Muscle of arm (tissue), 12 donors: ENCODE data around the gene DYNLL1. TPM values are rescaled to one million over a fixed set of nuclear protein-coding genes. Genes with fewer than 3 reads are reported as not detected.
A peak's percentile ranks its signal among the peaks of the same experiment; 100 is the strongest.
"Not testable (repeated sequence)": the region's sequence is repeated elsewhere in the genome, so short reads cannot be mapped to it uniquely, and the experiment has no call there.

ENCODE experiments used
- DNase-seq: peaks from one replicate; pipeline ENCODE4 v3.0.0-alpha.2; 2013
- polyA plus RNA-seq, 12 donors: library from polyadenylated mRNA; unstranded; fragments of 120-200 nt; gene quantifications; one replicate each; pipeline ENCODE4 v1.2.1, GENCODE V29; 2013; ENCODE audit not compliant: insufficient read length in 12 of 12

Gene DYNLL1
- polyA plus RNA-seq, 12 donors = 258 to 571 (median 356) TPM; not detected in 1

DNA sequence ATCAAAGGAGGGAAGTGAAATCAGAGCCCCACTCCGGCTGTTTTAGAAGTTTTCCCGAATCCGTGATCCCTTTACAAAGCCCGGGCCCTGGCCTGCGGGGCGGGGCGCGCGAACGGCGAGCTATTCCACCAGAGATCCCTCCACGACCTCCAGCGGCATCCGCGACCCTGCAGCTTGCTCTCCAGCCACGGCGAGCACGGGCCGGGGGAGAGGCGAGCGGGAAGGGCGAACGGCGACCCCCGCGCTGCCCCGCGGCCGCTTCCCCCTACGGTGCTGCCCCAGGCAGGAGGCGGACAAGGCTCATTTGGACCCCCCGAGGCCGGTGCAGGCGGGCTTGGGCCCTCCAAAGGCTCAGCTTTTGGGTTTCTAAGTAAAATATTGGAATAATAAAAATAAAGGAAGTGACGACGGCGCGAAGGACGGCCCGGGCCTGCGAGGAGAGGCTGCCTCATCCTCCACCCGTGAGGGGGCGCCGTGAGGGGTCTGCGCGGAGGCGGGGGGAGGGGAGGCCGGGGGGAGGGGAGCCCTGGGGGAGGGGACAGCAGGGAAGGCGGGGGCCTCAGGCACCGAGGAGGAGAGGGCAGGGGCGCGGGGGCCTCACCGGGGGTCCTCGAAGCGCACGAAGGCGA lies 27.0 kb upstream of the DYNLL1 start:
- DNase-seq = peak; percentile 54

DNA sequence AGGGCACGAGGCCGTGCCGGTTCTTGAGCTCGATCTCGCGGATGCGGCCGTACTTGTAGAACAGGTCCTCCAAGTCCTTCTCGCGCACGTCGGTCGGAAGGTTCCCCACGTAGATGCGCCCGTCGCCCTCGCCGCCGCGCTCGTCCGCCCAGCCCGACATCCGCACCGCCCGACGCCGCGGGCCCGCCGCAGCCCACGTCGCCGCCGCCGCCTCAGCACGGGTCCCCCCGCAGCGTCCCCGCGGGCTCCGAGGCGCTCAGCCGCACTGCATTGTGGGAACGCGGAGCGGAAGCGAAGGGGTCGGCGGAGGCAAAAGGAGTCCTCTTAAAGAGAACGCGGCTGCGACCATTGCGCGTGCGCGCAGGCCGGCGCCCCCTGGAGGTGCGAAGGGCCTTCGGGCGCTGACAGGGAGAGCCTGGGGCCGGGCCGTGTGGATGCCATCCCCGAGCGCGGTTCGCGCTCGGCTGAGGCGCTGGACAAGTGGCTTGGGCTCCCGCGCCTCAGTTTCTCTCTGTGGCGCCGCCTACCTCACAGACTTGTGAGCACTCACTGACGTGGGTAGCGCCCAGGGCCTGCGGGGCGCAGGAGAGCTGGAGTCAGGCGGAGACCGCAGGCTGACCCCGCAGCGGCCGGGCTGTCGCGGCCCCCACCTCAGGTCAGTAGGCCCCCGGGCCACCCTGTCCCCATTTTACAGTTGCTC lies 26.3 kb upstream of the DYNLL1 start, which contains the start of gene SRSF9:
Gene SRSF9, minus strand, starts transcription at position 299 of the 700 bp plus-strand sequence. Its CDS starts 139 bp downstream, at position 160.
- DNase-seq = peak; percentile 99

DNA sequence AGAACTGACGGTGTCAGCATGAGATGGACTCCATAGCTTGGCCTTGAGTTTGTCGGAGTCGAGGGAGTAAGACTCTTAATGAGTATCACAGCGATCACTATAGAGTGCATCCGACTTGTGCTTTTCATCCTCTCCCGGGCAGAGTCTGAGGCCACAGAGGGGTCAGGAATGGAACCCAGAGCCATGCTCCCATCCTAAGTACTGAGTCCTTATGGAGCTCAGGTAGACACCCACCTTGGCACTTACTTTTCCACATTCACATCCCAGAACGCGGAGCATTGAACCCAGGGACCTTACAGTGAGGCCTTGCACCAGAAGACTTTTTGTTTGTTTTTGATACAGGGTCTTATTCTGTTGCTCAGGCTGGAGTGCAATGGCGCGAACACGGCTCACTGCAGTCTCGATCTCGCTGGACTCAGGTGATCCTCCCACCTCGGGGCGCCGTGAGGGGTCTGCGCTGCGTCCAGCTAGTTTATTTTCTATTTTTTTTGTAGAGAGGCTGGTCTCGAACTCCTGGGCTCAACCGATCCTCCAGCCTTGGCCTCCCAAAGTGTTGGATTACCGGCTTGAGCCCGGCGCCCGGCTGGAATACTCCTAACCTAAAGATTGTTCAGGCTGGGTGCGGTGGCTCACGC lies 25.6 kb upstream of the DYNLL1 start:
- no peak for DNase-seq

DNA sequence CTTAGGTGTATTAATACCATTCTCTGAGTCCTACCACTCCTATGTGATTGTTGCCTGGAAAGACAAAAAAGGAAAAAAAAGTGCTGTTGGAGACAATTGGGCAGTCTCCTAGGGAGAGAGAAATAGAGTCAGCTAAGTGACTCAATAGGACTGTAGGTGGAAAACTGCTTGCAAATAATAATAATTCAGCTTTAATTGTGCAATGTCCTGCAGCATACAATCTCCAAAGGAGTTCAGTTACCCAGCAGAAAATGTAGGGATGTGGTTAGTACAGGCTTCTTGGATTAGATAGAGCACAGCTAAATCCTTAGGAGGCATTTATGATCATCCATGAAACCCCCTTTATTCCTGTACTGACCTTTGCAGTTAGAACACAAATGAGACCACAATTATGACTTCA lies 23.4 kb upstream of the DYNLL1 start:
- no peak for DNase-seq

DNA sequence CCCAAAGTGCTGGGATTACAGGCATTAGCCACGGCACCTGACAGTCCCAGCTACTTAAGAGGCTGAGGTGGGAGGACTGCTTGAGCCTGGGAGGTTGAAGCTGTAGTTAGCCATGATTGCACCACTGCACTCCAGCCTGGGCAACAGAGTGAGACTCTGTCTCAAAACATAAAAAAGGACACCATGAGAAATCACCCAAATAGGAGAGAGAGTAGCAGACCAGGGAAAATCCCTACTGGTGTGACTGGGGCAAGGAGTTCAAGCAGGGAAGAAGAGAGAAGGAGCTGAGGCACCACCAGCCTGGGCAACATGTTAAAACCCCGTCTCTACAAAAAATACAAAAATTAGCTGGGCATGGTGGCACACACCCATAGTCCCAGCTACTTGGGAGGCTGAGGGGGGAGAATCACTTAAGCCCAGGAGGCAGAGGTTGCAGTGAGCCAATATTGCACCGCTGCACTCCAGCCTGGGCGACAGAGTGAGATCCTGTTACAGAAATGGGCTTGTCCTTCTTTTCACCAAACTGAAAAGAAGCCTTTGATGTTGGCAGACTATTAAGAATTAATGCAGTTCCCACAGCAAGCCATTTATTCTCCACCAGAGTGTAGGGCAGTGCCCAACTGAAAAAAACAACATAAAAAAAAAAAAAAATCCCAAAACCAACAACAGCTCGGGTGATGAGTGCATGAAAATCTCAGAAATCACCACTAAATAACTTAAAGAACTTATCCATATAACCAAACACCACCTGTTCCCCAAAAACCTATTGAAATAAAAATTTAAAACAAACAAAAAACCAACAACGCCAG lies 21.9 kb upstream of the DYNLL1 start:
- DNase-seq = no peak

DNA sequence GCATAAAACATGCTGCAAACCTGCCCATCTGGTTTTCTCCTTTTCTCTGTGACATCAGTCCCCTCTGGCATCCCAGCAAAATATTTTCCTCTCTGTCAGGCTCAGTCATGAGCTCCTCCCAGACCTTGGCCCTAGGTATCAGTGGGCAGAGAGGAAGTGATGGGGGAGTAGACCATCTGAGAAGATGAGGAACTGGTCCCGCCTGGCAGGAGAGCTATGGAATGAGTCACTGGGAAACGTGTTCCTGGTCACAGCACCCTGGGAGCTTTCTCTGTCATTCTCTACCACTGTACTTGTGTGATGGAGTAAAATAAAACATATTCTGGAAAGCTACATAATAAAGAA lies 21.3 kb upstream of the DYNLL1 start:
- peak; percentile 25 for DNase-seq

DNA sequence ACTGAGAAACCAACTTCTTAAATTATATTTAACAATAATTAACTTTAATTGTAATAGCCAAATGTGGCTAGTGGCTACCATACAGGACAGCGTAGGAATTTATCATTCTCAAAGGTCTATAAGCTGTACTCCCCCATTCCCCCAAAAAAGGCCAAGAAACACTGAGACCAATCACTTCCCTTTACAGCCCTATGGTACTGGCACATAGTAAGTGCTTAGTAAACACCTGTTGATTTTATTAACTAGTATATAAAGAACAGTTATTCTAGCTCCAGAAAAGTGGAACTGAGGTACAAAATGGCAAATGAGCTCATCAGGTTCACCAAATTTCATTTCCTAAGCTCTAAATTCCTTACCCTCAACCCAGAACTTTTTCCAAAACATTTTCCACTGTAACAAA lies 20.3 kb upstream of the DYNLL1 start:
- DNase-seq = no peak

DNA sequence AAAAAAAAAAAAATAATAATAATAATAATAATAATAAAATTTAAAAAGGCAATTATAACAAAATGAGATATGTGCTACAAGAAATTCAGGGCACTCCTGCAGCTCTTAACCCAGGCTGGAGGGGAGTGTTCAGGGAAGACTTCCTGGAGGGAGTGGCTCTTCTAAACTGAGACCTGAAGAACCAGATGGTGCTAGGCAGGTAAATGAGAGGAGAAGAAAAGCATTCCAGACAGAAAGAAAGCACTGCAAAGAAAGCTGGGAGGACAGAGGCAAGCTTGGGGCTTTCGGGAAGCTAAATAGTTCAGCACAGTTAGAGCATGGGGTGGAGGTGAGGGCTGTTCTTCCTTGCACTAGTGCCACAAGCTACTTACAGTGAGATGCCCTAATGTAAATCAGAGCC lies 16.5 kb upstream of the DYNLL1 start:
- DNase-seq = no peak

DNA sequence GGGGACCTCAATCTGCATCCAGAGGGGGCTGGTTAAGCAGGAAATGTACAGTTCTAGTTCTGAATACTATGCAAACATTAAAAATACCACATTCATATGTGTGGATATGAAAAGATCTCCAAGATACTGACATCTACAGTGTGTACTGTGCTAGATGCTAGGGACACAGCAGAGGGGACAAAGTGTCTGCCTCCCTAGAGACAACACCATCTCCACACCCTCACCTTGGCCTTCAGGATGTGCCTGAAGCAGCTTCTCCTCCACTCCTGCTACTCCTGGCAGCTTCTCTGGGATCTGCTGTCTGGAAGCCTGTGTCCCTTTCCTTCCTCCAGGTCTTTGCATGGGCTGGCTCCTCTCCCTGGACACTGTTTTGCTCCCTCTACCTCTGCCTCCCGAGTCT lies 15.7 kb upstream of the DYNLL1 start:
- no peak for DNase-seq

DNA sequence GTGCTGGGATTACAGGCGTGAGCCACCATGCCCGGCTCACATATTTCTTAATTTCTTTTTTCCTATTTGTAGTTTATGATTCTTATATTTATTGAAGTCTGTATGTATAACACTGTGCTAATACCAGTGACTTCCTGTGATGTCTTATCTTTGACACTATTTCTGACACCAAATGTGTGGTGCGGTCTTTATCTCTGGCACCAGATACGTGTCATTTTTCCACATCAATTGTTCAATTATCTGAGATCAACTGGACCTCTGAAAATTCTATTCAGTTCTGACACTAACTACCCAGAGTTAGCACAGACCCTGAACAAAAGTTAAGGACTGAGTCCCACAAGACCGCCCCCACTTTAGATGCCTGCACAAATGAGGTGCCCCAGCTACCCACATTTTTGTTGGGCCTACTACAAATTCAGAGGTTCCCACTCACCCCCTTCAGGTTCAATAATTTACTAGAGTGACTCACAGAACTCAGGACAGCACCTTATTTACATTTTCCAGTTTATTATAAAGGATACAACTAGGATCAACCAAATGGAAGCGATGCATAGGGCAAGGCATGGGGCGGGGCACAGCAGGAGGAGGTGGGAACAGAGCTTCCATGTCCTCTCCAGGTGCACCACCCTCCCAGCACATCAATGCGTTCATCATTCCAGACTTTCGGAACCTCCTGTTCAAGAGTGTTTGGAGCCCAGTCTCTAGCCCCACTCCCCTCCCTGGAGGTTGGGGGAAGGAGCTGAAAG lies 14.7 kb upstream of the DYNLL1 start:
- no peak for DNase-seq

DNA sequence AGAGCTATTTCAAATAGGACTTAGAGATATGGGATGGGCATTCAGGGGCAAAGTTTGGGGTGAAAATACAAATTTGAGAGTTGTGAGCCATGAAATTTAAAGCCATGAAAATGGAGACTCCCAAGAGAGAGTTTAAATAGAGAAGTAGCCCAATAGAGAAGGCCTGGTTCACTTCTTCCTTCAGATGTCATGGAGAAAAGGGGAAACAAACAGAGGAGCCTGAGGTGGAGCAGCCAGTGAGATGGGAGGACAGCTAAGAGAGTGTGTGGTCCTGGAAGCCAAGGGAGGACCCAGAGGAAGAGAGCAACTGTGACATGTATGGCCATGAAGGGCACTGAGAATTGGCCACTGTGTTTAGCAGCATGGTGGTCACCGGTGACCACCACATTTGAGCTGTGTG lies 12.3 kb upstream of the DYNLL1 start:
- no peak for DNase-seq

DNA sequence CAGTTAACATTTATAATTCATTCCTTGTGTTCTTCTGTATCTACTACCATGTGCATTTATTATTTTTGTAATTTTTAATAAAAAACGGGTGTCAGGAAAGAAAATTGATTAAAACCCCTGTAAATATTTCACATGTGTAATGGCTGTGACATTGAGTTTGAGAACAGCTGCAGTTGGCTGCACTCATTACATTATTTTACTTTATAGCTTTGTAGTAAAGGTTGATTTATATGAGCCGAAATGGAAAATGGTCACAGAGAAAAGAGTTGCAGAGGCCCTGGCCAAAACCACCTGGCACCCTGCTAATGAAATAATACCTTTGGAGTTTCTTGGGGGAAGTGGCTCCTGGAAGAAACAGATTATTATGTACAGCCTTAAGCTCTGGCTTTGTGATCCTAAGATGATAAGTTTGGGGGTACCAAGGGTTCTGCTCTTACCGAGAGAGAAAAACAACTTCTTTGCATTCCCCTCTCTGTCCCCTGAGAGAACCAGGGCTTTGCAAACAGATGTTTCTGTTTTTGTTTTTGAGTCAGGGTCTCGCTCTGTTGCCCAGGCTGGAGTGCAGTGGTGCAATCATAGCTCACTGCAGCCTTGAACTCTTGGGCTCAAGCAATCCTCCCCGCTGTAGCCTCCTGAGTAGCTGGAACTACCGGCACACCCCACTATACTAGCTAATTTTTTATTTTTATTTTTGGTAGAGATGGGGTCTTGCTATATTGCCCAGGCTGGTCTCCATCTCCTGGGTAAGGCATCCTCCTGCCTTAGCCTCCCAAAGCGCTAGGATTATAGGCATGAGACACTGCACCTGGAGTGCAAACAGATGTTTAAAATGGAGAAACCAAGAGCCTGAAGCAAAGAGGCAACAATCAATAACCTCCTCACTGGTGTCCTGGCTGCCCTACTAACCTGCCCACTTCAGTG lies 9.7 kb upstream of the DYNLL1 start:
- no peak for DNase-seq

DNA sequence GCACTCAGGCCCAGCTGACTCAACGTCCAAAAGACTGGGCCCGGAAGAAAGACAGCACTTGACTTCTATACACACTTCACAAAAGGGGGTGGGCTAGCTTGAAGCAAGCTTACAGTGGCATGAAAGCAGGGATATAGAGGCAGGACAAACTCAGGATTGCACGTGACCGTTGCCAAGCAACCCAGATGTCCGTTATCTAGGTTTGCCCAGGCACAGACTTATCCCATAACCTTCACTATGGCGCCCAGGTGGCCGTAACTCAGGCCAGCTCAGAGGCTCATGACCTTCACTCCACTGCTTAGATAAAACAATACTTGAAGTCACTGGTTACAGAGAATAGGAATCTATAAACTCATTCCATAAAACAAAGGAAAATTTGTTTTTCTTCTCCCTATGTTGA lies 8.4 kb upstream of the DYNLL1 start:
- DNase-seq = not testable (repeated sequence)

DNA sequence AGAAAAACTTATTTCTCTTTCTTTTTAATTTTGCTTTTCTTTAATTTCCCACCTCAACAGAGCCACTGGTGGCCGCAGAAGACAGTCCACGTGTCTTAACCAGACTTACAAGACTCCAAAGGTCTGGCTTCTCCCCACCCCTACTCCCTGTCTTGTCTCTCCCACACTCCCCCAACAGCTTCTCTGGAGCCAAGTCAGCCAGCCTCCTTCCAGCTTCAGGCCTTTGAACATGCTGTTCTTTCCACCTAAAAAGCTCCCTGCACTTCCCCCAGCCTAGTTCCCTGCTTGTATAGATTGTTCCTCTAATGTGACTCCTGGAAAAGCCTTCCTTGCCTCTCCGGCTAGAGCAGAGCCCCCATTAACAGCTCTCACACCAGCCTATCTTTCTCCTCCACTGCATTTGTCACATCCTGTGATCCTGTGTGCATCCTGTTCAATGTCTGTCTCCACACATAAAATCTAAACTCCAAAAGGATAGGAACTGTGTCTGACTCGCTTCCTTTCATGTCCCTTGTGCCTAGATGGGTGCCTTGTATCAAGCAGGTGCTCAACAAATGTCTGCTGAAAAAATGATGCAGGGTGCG lies 7.8 kb upstream of the DYNLL1 start:
- DNase-seq = no peak

DNA sequence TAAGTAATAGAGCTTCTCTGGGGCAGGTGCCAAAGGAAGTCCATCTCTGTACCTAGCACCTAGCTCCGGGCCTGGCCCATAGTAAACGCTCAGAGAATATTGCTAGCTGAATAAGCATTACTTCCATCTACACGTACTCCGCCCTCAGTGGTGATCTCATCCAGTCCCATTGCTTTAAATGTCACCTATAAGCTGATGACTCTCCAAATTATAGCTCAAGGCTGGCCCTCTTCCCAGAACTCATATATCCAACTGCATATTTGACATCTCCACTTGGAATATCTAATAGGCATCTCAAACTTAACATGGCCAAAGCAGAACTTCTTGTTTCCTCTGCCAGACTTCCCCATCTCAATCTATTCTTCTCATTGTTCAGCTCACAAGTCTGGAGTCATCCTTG lies 6.9 kb upstream of the DYNLL1 start:
- DNase-seq = no peak

DNA sequence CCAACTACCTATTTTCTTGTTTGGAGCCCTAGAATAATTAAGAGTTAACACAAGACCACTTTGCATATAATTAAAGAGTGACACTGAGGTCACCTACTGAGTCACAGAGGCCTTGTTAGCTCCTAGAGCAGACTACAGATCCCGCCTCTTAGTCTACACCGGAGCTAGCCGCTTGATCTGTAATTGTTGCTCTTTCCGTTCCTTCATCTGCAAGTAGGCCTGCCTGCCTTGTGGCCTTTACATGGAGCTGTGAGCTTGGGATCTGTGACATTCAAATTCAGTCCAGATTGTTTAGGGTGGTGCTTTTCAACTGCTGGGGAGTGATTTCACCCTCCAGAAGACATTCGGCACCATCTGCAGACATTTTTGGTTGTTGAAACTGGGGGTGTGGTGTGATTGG lies 5.6 kb upstream of the DYNLL1 start:
- DNase-seq = no peak

DNA sequence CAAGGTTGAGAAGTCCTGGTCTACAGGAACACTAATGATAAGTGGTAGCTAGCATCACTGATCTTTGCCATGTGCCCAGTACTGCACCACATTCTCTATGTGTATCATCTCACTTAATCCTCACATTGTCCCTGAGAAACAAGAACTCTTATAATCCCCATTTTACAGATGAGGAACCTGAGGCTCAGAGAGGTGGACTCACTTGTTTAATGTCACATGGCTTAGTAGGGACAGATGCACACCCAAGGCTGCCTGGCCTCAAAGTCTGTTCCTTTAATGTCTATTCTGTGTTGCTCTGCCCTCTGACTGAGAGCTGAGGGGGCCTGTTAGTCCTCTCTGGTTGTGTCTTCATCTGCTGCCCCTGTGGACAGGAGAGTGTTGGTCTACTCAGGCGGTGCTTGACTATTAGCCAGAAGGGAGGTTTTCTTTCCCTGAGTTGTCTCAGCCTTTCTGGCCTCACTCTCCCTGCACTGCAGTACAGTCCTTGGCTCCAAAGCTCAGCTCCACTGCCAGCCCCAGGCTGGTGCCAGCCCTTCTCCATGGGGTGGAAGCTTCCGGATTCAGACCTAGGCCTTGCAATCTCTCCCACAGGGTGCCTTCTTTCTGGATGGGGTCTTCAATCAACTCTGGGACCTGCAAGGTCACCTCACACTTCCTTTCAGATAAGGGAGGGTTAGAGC lies 4.9 kb upstream of the DYNLL1 start:
- no peak for DNase-seq

DNA sequence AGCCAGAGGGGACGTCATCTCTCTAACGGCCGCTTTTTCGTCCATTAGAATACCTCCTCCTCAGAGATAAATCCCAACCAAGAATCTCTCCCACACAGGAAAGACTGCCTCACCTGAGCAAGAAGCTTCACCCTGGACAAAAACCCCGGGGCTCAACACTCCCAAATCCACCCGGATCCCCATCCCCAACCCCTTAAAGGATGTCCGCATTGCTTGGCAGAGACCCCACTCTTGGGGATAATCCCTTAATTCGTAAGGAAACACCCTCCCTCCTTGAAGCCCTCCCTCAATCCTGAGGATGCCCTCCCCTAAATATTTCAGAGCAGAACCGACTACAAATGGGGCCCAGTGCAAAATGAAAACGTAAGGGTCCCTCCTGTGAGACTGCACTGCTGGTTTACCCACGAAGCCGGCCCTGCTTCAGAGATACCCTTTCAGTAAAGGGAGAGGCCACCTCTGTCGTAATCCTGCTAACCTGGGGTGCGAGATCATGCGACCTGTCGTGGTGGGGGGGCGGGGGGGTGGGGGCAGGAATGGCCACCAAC lies 655 bp upstream of the DYNLL1 start:
- DNase-seq = peak; percentile 22
